Hepatocyte (in vitro differentiated cells): ENCODE data around the gene POLR1C. TPM values are rescaled to one million over a fixed set of nuclear protein-coding genes. Genes with fewer than 3 reads are reported as not detected.

ENCODE experiments used
- DNase-seq: peaks from one replicate; pipeline ENCODE4 v3.0.0-alpha.2; 2016; ENCODE audit warnings: low spot score
- H2AFZ ChIP-seq: fragments of 200-600 bp; sonication (generic); 2 replicates; pipeline ENCODE4 v1.6.0; 2016; ENCODE audit warnings: antibody characterized with exemption, mild to moderate bottlenecking
- H3K27ac ChIP-seq: fragments of 200-600 bp; sonication (generic); 2 replicates; pipeline ENCODE4 v1.5.1; 2016; ENCODE audit warnings: mild to moderate bottlenecking
- H3K27me3 ChIP-seq: fragments of 200-600 bp; sonication (generic); 2 replicates; pipeline ENCODE4 v1.6.1; 2016
- H3K36me3 ChIP-seq: fragments of 200-600 bp; sonication (generic); replicated peaks from 2 replicates; pipeline ENCODE4 v1.5.1; 2016; ENCODE audit warnings: low read depth; ENCODE audit not compliant: insufficient read depth
- H3K4me1 ChIP-seq: fragments of 200-600 bp; sonication (generic); 2 replicates; pipeline ENCODE4 v1.5.1; 2016; ENCODE audit warnings: mild to moderate bottlenecking, moderate library complexity; ENCODE audit not compliant: insufficient read depth
- H3K4me2 ChIP-seq: fragments of 200-600 bp; sonication (generic); 2 replicates; pipeline ENCODE4 v1.6.0; 2016
- H3K4me3 ChIP-seq: fragments of 200-600 bp; sonication (generic); 2 replicates; pipeline ENCODE4 v1.5.1; 2016; ENCODE audit warnings: mild to moderate bottlenecking
- H3K79me2 ChIP-seq: fragments of 200-600 bp; sonication (generic); 2 replicates; pipeline ENCODE4 v1.6.0; 2017; ENCODE audit warnings: mild to moderate bottlenecking
- H3K9me2 ChIP-seq: fragments of 200-600 bp; sonication (generic); replicated peaks from 2 replicates; pipeline ENCODE4 v1.6.0; 2017; ENCODE audit warnings: mild to moderate bottlenecking; ENCODE audit not compliant: insufficient read depth
- H3K9me3 ChIP-seq: fragments of 200-600 bp; sonication (generic); 2 replicates; pipeline ENCODE4 v1.5.1; 2016; ENCODE audit warnings: low read depth, mild to moderate bottlenecking
- H4K20me1 ChIP-seq: fragments of 200-600 bp; sonication (generic); 2 replicates; pipeline ENCODE4 v1.6.0; 2016; ENCODE audit warnings: mild to moderate bottlenecking; ENCODE audit not compliant: insufficient read depth, poor library complexity, severe bottlenecking
- EZH2 ChIP-seq: fragments of 200-600 bp; sonication (generic); IDR thresholded peaks from 2 replicates; pipeline ENCODE4 v1.6.1; 2016; ENCODE audit warnings: antibody characterized with exemption, mild to moderate bottlenecking, borderline replicate concordance
- EZH2phosphoT487 ChIP-seq: fragments of 200-600 bp; sonication (generic); IDR thresholded peaks from one replicate; pipeline ENCODE4 v1.6.1; 2018; ENCODE audit warnings: antibody characterized with exemption, mild to moderate bottlenecking, low read depth, moderate library complexity; ENCODE audit not compliant: unreplicated experiment, severe bottlenecking
- WGBS: methylation state at CpG from one replicate; pipeline ENCODE4 v1.1.6; 2016; ENCODE audit warnings: low lambda C conversion rate; ENCODE audit errors: missing lambda C conversion rate; 5-methylcytosine and 5-hydroxymethylcytosine counted together
- polyA plus RNA-seq: library from polyadenylated mRNA; unstranded; fragments of >200 nt; fragmentation: Nextera tagmentation; extraction: Ambion mirVana; gene quantifications from 2 replicates; pipeline ENCODE4 v1.2.1, GENCODE V29; 2016
- total RNA-seq: library from RNA; depleted of rRNA; stranded (reverse); fragments of >200 nt; gene quantifications from 2 replicates; pipeline ENCODE4 v1.2.3, GENCODE V29; 2014
- TF ChIP-seq, protein P1 (sequence below): fragments of 200-600 bp; sonication (generic); IDR thresholded peaks from 2 replicates; pipeline ENCODE4 v1.5.1; 2016; ENCODE audit warnings: antibody characterized with exemption, mild to moderate bottlenecking; ENCODE audit not compliant: poor library complexity

Gene POLR1C
- total and polyA plus RNA-seq, 2 experiments from 2014 or later: 26.1 to 36.2 TPM

DNA sequence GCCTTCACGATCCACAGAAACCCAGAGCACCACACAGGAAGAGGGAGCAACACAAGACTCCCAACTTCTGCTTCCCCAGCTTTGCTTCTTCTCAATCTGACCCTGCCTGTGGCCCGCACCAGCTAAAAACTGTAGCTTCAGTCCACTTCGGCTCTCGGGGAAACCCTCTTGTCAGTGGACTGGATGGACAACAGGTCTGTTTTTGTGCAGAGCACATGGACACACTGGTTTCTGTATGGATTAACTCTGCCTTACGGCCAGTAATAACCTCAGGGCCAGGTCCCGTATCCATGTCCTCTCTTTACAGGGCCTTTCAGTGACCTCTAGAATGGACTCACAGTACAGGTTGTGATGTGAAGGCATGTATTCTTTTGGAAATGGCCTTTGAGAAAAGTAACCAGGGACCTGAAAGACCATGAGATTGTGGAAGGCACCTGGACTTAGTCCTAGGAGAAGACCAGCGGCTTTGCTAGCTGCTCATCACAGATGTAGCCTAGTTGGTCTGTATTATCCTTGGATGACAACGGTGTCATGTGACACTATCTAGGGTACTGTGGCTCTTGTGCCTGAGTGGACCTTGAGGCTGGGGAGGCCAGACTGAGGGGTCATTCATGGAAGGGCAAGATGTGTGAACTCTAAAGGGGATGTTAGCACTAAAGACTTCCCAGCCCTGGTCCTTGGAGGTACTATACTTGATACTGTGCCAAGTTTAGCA lies 5.8 kb downstream of the POLR1C start:
- Histone ChIP-seq H2AFZ (no peak overlapping the region), H3K79me2 (peaks cover 19% of the 10 kb centered on the region), H3K9me3 (no peaks in the 10 kb centered on the region), H3K27me3 (no peaks in the 10 kb centered on the region), H3K36me3 (no peaks in the 10 kb centered on the region), H3K4me1 (peaks cover 9% of the 10 kb centered on the region), H3K27ac (no peak overlapping the region), H3K4me3 (no peak overlapping the region), H3K9me2 (no peaks in the 10 kb centered on the region), H3K4me2 (no peak overlapping the region), H4K20me1 (no peaks in the 10 kb centered on the region)
- WGBS: 96% methylated on average over 8 of the region's 8 CpGs
- TF ChIP-seq EZH2 (no peak), EZH2phosphoT487 (no peak)
- TF ChIP-seq, protein P1, sequence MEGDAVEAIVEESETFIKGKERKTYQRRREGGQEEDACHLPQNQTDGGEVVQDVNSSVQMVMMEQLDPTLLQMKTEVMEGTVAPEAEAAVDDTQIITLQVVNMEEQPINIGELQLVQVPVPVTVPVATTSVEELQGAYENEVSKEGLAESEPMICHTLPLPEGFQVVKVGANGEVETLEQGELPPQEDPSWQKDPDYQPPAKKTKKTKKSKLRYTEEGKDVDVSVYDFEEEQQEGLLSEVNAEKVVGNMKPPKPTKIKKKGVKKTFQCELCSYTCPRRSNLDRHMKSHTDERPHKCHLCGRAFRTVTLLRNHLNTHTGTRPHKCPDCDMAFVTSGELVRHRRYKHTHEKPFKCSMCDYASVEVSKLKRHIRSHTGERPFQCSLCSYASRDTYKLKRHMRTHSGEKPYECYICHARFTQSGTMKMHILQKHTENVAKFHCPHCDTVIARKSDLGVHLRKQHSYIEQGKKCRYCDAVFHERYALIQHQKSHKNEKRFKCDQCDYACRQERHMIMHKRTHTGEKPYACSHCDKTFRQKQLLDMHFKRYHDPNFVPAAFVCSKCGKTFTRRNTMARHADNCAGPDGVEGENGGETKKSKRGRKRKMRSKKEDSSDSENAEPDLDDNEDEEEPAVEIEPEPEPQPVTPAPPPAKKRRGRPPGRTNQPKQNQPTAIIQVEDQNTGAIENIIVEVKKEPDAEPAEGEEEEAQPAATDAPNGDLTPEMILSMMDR: no peak
- no peak for DNase-seq

DNA sequence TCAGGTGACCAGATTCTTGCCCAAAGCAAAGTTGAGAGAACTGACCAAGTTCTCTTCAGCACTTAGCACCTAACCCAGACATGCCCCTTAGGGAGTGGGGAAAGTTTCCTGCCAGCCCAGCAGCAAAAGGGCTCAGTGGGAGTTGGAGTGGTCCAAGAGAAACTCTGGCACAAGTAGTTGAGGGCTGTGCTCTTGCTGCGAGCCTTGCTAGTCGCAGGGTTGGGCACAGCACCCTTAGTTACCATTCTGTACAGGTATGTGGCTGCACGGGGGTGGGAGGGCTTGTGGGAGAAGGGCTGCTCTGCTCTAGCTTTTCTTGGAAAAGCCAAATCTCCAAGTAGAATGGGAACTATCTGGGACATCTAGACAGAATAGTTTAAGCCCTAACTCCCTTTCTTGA lies 6.4 kb downstream of the POLR1C start:
- DNase-seq: no peak
- no peak overlapping the region for H2AFZ ChIP-seq
- WGBS: 94% methylated on average over 3 of the region's 3 CpGs
- H3K9me2 ChIP-seq: no peaks in the 10 kb centered on the region
- H3K4me3 ChIP-seq: no peak overlapping the region
- no peaks in the 10 kb centered on the region for H3K9me3 ChIP-seq
- H3K27ac ChIP-seq: no peak overlapping the region
- H3K4me2 ChIP-seq: no peak overlapping the region
- TF ChIP-seq EZH2 (no peak), EZH2phosphoT487 (no peak)
- TF ChIP-seq, protein P1: no peak
- peaks cover 3% of the 10 kb centered on the region for H3K4me1 ChIP-seq
- H3K36me3 ChIP-seq: no peaks in the 10 kb centered on the region
- H4K20me1 ChIP-seq: no peaks in the 10 kb centered on the region
- no peaks in the 10 kb centered on the region for H3K27me3 ChIP-seq
- peaks cover 13% of the 10 kb centered on the region for H3K79me2 ChIP-seq

DNA sequence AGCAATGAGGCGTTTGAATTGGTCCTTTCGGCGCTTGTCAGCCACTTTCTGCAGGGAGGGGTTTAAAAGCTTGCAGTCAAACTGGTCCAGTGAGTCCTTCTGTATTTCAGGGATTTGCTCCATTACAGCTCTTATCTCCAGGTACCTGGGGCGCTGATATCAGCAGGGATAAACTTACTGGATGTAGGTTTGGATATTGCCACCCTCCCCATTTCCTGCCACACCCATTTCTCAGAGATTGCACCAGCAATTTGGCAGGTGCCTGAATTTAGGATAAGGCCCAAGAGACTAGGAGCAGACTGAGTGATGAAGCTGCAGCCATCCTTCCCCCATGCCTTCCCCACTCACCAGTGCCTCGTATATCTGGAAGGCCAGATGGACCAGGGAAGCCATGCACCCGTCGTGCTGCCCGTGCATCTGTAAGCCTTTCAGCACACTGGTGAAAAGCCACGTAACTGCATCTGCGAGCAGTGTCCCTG lies 7.6 kb downstream of the POLR1C start:
- no peaks in the 10 kb centered on the region for H3K36me3 ChIP-seq
- 90% methylated on average over 10 of the region's 10 CpGs for WGBS

More for the DNA sequence above, 7.6 kb downstream of the POLR1C start:
- no peaks in the 10 kb centered on the region for H4K20me1 ChIP-seq
- no peak overlapping the region for H3K27ac ChIP-seq
- no peak overlapping the region for H2AFZ ChIP-seq
- peaks cover under 1% of the 10 kb centered on the region for H3K79me2 ChIP-seq
- H3K4me2 ChIP-seq: no peak overlapping the region
- TF ChIP-seq EZH2 (no peak), EZH2phosphoT487 (no peak)
- TF ChIP-seq, protein P1: no peak
- H3K4me3 ChIP-seq: no peak overlapping the region
- no peaks in the 10 kb centered on the region for H3K27me3 ChIP-seq
- no peaks in the 10 kb centered on the region for H3K9me2 ChIP-seq
- H3K9me3 ChIP-seq: no peaks in the 10 kb centered on the region
- no peak for DNase-seq
- no peaks in the 10 kb centered on the region for H3K4me1 ChIP-seq
